Prostate gland (tissue), 2 donors: Measurements from ENCODE around the gene SMG1. TPM values are rescaled to one million over a fixed set of nuclear protein-coding genes. Genes with fewer than 3 reads are reported as not detected.
A peak's percentile ranks its signal among the peaks of the same experiment; 100 is the strongest.

Experiments
- DNase-seq: peaks from one replicate; pipeline ENCODE4 v3.0.0-alpha.2; 2019; ENCODE audit warnings: low spot score
- H3K27ac ChIP-seq, 2 donors: fragments of 200-600 bp; sonication (generic); 2 replicates each; pipeline ENCODE4 v1.5.1; 2017 to 2019
- H3K27me3 ChIP-seq: fragments of 200-600 bp; sonication (generic); replicated peaks from 2 replicates; pipeline ENCODE4 v1.5.1; 2019; ENCODE audit not compliant: insufficient read depth
- H3K36me3 ChIP-seq, 2 donors: fragments of 200-600 bp; sonication (generic); 1 replicate in 1 of 2; 2 replicates in 1 of 2; pipeline versions ENCODE4 v1.5.1 to v1.8.1; 2017 to 2019
- H3K4me1 ChIP-seq: fragments of 200-600 bp; sonication (generic); replicated peaks from 2 replicates; pipeline ENCODE4 v1.5.1; 2019
- H3K4me3 ChIP-seq, 2 donors: fragments of 200-600 bp; sonication (generic); 2 replicates each; pipeline ENCODE4 v1.5.1; 2017 to 2019
- H3K9me3 ChIP-seq: fragments of 200-600 bp; sonication (generic); 2 replicates; pipeline ENCODE4 v1.5.1; 2017
- POLR2A ChIP-seq: fragments of 450-650 bp; IDR thresholded peaks from one replicate; pipeline ENCODE4 v1.6.1; 2016; ENCODE audit warnings: antibody characterized with exemption, mild to moderate bottlenecking
- POLR2AphosphoS5 ChIP-seq: sonication (generic); formaldehyde crosslinking; IDR thresholded peaks from one replicate; pipeline ENCODE4 v1.6.1; 2017; ENCODE audit warnings: antibody characterized with exemption
- WGBS: methylation state at CpG from one replicate; pipeline ENCODE4 v1.1.5; 2018; 5-methylcytosine and 5-hydroxymethylcytosine counted together
- intact Hi-C: fragments of 100-400 bp; cut with DNase I; formaldehyde crosslinking; loops from one replicate; pipeline ENCODE4 v1.14.2; 2022
- total RNA-seq, 2 donors: library from RNA; depleted of rRNA; stranded (reverse); fragments of >200 nt; gene quantifications; one replicate each; pipeline ENCODE4 v1.1.0, GENCODE V29; 2016
- TF ChIP-seq, protein P1 (sequence below), 4 experiments: fragments of 200-600 bp in 2 of 4; fragments of 450-650 bp in 2 of 4; sonication (generic) in 2 of 4; IDR thresholded peaks; 1 replicate in 3 of 4; 2 replicates in 1 of 4; pipeline ENCODE4 v1.5.1; 2016 to 2019; ENCODE audit warnings: antibody characterized with exemption in 4 of 4, mild to moderate bottlenecking in 2 of 4, moderate library complexity in 2 of 4

The SMG1 gene
- total RNA-seq, 2 donors from 2014 or later, result 67.0 to 95.7 TPM

DNA sequence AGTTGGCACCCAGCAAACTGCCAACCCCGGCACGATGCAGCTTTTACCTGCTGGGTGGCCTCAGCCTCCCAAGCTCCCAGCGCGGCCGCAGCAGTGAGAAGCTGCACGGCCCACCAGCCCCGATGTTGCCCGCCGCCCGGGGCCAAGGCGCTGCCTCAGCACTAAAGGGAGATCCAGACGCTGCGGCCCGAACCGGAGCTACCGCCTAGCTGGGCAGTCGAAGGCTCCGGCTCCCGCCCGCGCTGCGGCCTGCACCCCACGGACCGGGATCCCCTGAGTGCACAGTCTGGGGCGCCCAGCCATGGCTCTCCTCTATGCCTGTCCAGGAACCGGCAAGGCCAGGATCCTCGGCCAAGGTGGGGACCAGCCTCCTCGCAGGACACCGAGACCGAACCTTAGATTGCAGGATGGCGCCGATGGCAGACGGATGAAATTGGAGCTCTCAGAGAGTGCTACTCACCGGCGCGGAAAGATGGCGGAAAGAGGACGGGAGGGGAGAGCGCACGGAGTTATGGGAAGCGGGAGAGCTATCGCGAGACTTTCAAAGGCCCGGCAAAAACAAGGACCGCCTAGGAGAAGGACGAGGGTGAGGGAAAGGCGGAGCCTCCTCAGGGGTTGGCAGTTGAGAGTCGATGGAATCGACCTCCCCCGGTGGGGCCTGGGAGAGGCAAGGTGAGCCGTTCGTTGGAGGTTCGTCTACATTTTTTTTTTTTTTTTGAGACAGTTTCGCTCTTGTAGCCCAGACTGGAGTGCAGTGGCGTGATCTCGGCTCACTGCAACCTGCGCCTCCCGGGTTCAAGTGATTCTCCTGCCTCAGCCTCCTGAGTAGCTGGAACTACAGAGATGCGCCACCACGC, 136.1 kb downstream of the SMG1 start, which contains the start of gene RPS15A:
Gene RPS15A (minus strand): TSS at position 485 of the 857 bp plus-strand sequence. CDS start 1,221 bp downstream, outside the sequence.
- Histone ChIP-seq H3K4me3 (peak within 1 kb of the TSS; percentile 81 to 87), H3K4me1 (peaks cover 11% of the 10 kb centered on the region), H3K27me3 (no peaks in the 10 kb centered on the region), H3K27ac (peak within 1 kb of the TSS; percentile 75 to 76), H3K36me3 (peaks cover 0 to 3% of the 10 kb centered on the region in 2 donors), H3K9me3 (no peaks in the 10 kb centered on the region)
- 4% methylated on average over 46 of the region's 60 CpGs for WGBS
- DNase-seq, result peak; percentile 94
- TF ChIP-seq POLR2AphosphoS5 (peak; percentile 99), POLR2A (peak; percentile 69)
- TF ChIP-seq, protein P1, sequence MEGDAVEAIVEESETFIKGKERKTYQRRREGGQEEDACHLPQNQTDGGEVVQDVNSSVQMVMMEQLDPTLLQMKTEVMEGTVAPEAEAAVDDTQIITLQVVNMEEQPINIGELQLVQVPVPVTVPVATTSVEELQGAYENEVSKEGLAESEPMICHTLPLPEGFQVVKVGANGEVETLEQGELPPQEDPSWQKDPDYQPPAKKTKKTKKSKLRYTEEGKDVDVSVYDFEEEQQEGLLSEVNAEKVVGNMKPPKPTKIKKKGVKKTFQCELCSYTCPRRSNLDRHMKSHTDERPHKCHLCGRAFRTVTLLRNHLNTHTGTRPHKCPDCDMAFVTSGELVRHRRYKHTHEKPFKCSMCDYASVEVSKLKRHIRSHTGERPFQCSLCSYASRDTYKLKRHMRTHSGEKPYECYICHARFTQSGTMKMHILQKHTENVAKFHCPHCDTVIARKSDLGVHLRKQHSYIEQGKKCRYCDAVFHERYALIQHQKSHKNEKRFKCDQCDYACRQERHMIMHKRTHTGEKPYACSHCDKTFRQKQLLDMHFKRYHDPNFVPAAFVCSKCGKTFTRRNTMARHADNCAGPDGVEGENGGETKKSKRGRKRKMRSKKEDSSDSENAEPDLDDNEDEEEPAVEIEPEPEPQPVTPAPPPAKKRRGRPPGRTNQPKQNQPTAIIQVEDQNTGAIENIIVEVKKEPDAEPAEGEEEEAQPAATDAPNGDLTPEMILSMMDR (IDR thresholded peaks at IDR 0.05), result peak in 2 of 4 experiments; percentile 7 to 14
- intact Hi-C loops, result loop anchor here (1.0 kb wide), 1 partner anchor 11 kb away; the partner anchor contains the start of gene ARL6IP1

- TF ChIP-seq POLR2AphosphoS5, result no peak
- TF ChIP-seq POLR2A, result no peak
- TF ChIP-seq, protein P1 (IDR thresholded peaks at IDR 0.05), result no peak
- no peak for DNase-seq
- WGBS, result 0% methylated on average over 5 of the region's 5 CpGs
- intact Hi-C loops, result no loop called here
- H3K27ac ChIP-seq, result peak overlapping the region; percentile 75 to 76
- peaks cover 11% of the 10 kb centered on the region for H3K4me1 ChIP-seq
- no peaks in the 10 kb centered on the region for H3K9me3 ChIP-seq
- H3K4me3 ChIP-seq, result peak overlapping the region; percentile 81 to 87
- peaks cover 0 to 3% of the 10 kb centered on the region in 2 donors for H3K36me3 ChIP-seq
- no peaks in the 10 kb centered on the region for H3K27me3 ChIP-seq
These were observed 136.7 kb downstream of the SMG1 start for GRCh38 chr16:18789515-18789849.

DNA sequence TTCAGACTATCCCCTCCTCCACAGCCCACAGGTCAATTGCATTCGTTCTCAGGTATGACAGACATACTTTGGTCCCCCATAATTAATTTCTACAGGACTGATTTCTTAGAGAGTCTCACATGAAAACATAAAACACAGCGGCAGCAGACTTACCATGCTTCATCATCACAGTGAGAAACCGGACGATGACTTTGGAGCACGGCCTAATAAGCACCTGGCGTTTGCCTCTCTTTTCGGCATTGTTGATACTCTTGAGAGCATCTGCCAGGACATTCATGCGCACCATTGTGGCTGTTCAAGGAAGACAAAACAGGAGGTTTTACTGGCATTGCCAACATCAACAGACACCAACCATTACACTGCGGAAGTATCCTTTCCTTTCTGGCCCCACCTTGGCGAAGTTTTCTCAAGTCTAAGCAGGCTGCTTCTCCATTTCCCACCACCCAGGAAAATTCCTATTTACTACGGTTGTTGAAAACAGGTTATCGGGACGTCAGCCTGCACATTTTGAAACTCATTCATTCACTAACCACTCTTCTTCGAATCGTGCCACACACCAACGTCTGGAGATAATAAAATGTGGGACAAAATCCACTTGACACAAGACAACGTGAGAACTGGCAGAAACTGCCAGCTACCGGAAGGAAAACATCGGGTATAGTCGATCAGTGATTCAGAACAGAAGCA, 137.2 kb downstream of the SMG1 start:
- intact Hi-C loops, result no loop called here
- H3K27ac ChIP-seq, result peak overlapping the region; percentile 75 to 76
- H3K4me1 ChIP-seq, result peaks cover 11% of the 10 kb centered on the region
- no peaks in the 10 kb centered on the region for H3K9me3 ChIP-seq
- peaks cover 0 to 3% of the 10 kb centered on the region in 2 donors for H3K36me3 ChIP-seq
- no peaks in the 10 kb centered on the region for H3K27me3 ChIP-seq
- WGBS, result 5% methylated on average over 20 of the region's 20 CpGs
- peak overlapping the region; percentile 81 to 87 for H3K4me3 ChIP-seq
- no peak for DNase-seq
- TF ChIP-seq POLR2A (no peak), POLR2AphosphoS5 (peak; percentile 32)

DNA sequence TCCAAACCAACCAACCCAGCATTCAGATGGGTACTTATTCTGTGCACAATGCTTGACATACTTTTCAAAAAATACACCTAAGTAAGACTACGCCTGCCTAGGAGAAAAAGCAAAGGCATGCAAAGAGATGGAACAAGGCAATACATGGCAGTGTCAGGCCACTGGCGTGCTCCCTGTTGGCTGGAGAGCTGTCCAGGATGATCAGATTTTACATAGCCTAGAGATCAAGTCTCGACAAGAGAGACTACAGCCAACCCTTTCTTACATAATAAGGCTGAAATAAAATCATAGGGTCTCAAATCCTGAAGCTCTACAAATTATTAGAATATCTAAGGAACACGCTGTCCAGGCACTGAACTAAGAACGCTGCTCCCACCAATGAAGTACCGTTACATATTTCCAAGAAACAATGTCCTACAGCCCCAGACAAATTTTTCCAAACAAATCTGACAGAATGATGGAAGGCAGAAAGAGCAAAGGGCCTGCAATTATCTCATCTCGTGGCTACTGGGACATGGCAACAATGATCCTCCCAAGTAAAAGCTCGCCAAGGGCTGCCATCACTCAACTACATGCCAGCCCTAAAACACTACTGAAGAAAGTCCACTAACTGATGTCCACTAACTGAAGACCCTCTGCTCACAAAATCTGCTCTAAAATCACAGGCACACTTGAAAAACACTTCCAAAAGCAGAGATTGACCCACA, 141.1 kb downstream of the SMG1 start:
- TF ChIP-seq, protein P1 (IDR thresholded peaks at IDR 0.05), result no peak
- TF ChIP-seq POLR2AphosphoS5, result no peak
- no peak for TF ChIP-seq POLR2A
- no peaks in the 10 kb centered on the region for H3K9me3 ChIP-seq
- intact Hi-C loops, result no loop called here
- DNase-seq, result no peak
- 55% methylated on average over 8 of the region's 8 CpGs for WGBS
- H3K27me3 ChIP-seq, result no peaks in the 10 kb centered on the region
- no peak overlapping the region for H3K27ac ChIP-seq
- no peak overlapping the region for H3K4me3 ChIP-seq
- H3K4me1 ChIP-seq, result peaks cover 11% of the 10 kb centered on the region
- peaks cover 0 to 4% of the 10 kb centered on the region in 2 donors for H3K36me3 ChIP-seq
